Type B pancreatic cell (in vitro differentiated cells): ENCODE results near the gene CABLES2. TPM values are rescaled to one million over a fixed set of nuclear protein-coding genes. Genes with fewer than 3 reads are reported as not detected.

Experiments
- DNase-seq: peaks from one replicate; pipeline ENCODE4 v3.0.0; 2021; ENCODE audit warnings: mixed read lengths; ENCODE audit not compliant: unreplicated experiment; ENCODE audit errors: extremely low spot score
- H3K27ac Mint-ChIP-seq: 2 replicates; pipeline ENCODE4 v1.8.0; 2021; ENCODE audit warnings: mild to moderate bottlenecking, mixed read lengths
- H3K27me3 Mint-ChIP-seq: 2 replicates; pipeline ENCODE4 v1.8.0; 2021; ENCODE audit warnings: mixed read lengths
- H3K36me3 Mint-ChIP-seq: 2 replicates; pipeline ENCODE4 v1.8.0; 2021; ENCODE audit warnings: mixed read lengths
- H3K4me1 Mint-ChIP-seq: one replicate; pipeline ENCODE4 v1.8.0; 2021; ENCODE audit warnings: mixed read lengths; ENCODE audit not compliant: unreplicated experiment
- H3K4me3 Mint-ChIP-seq: 2 replicates; pipeline ENCODE4 v1.8.0; 2021; ENCODE audit warnings: mild to moderate bottlenecking, mixed read lengths
- H3K9me3 Mint-ChIP-seq: 2 replicates; pipeline ENCODE4 v1.8.0; 2021; ENCODE audit warnings: mixed read lengths
- total RNA-seq: library from RNA; stranded (reverse); gene quantifications from 2 replicates; pipeline ENCODE4 v1.2.1, GENCODE V29; 2021; ENCODE audit warnings: low replicate concordance
- TF ChIP-seq, protein P1 (sequence below): fragments of 200-600 bp; sonication (generic); conservative IDR thresholded peaks from 2 replicates; pipeline ENCODE4 v1.5.0; 2021; ENCODE audit warnings: antibody characterized with exemption, mild to moderate bottlenecking

The CABLES2 gene
- total RNA-seq, 1 donor from 2014 or later, result 18.4 TPM

DNA sequence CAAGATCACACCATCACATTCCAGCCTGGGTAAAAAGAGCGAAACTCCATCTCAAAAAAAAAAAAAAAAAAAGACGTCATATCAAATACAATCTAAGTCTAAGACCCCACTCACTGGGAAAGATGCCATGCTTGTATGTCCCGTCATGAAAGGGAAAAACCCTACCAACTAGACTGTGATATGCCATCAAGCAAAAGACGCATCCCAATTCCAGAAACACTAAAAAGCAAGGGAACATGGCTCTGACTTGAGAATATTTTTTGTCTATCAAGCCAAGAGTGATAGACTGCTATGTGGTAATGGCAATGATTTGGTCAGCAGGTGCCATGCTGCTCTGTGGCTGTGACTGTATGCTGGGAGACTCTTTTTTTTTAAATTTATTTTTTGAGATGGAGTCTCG lies 63.0 kb downstream of the CABLES2 start:
- TF ChIP-seq, protein P1, sequence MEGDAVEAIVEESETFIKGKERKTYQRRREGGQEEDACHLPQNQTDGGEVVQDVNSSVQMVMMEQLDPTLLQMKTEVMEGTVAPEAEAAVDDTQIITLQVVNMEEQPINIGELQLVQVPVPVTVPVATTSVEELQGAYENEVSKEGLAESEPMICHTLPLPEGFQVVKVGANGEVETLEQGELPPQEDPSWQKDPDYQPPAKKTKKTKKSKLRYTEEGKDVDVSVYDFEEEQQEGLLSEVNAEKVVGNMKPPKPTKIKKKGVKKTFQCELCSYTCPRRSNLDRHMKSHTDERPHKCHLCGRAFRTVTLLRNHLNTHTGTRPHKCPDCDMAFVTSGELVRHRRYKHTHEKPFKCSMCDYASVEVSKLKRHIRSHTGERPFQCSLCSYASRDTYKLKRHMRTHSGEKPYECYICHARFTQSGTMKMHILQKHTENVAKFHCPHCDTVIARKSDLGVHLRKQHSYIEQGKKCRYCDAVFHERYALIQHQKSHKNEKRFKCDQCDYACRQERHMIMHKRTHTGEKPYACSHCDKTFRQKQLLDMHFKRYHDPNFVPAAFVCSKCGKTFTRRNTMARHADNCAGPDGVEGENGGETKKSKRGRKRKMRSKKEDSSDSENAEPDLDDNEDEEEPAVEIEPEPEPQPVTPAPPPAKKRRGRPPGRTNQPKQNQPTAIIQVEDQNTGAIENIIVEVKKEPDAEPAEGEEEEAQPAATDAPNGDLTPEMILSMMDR, result no peak

DNA sequence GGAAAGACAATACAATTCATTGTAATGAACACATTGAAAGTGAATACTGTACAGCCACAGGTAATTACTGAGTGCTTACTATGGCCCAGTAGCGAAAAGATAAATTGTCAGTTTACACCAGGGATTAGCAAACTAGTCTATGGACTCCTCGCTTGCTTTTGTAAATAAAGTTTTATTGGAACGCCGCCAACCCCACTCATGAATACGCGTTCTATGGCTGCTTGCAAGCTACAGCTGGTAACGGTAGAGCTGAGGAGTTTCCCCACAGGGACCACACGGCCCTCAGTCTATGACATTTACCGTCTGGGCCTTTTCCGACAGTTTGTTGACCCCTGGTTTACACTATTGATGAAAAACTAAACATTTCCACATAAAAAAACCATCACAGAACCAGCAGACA lies 64.2 kb downstream of the CABLES2 start:
- no peaks in the 10 kb centered on the region for H3K4me1 Mint-ChIP-seq
- DNase-seq, result no peak
- no peaks in the 10 kb centered on the region for H3K27me3 Mint-ChIP-seq
- TF ChIP-seq, protein P1, result no peak
- H3K9me3 Mint-ChIP-seq, result no peaks in the 10 kb centered on the region
- no peak overlapping the region for H3K27ac Mint-ChIP-seq
- H3K4me3 Mint-ChIP-seq, result no peak overlapping the region
- H3K36me3 Mint-ChIP-seq, result peaks cover 22% of the 10 kb centered on the region

More for the DNA sequence above, 63.0 kb downstream of the CABLES2 start:
- Mint-ChIP-seq H3K27ac (no peak overlapping the region), H3K4me1 (no peaks in the 10 kb centered on the region), H3K36me3 (peaks cover 28% of the 10 kb centered on the region), H3K9me3 (no peaks in the 10 kb centered on the region), H3K4me3 (no peak overlapping the region), H3K27me3 (no peaks in the 10 kb centered on the region)
- no peak for DNase-seq

DNA sequence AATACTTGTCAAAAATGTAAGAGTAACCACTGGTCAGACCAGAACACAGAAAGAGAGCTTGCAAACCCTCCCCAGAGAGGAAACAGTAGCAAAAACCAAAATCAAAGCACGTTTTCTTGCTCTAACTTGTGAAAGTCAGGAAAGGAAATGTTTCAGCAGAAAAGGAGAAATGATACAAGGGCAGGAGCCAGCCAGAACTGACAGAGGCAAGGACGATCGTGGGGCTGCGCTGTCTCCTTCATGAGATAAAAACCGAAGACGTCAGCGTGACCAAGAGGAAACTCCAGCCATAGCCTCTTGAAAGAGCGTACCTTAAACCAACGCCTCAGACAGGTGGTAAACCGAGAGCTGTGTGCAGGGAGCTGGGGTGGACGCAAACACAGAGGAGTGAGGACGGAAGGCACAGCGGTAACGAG lies 67.4 kb downstream of the CABLES2 start:
- TF ChIP-seq, protein P1, result no peak
- Mint-ChIP-seq H3K4me3 (no peak overlapping the region), H3K27ac (no peak overlapping the region), H3K36me3 (peaks cover 18% of the 10 kb centered on the region), H3K4me1 (no peaks in the 10 kb centered on the region), H3K9me3 (no peaks in the 10 kb centered on the region), H3K27me3 (no peaks in the 10 kb centered on the region)
- no peak for DNase-seq

Other genes with a start within 250 kb of the CABLES2 start
- gene MTG2, start 224.3 kb downstream of the CABLES2 start, total RNA-seq, result 35.6 and 37.4 TPM in 2 replicates
- gene HRH3, start 187.0 kb downstream of the CABLES2 start, total RNA-seq, result 0.24 and 0.53 TPM in 2 replicates
- 43.7 and 60.5 TPM in 2 replicates for gene OSBPL2, start 168.8 kb downstream of the CABLES2 start, total RNA-seq
- 67.2 and 71.5 TPM in 2 replicates for gene ADRM1, start 104.3 kb downstream of the CABLES2 start, total RNA-seq
- 246 and 611 TPM in 2 replicates for gene LAMA5, start 40.0 kb downstream of the CABLES2 start, total RNA-seq
- 1,432 and 1,737 TPM in 2 replicates for gene RPS21, start 20.2 kb downstream of the CABLES2 start, total RNA-seq
- 7.3 and 17.9 TPM in 2 replicates for gene RBBP8NL, start 20.3 kb upstream of the CABLES2 start, total RNA-seq
- 10.8 and 12.8 TPM in 2 replicates for gene GATA5, start 68.7 kb upstream of the CABLES2 start, total RNA-seq
- 2.6 and 5.3 TPM in 2 replicates for gene SLCO4A1, start 235.2 kb upstream of the CABLES2 start, total RNA-seq